Activated CD4-positive, alpha-beta T cell treated with anti-CD3 and anti-CD28 coated beads, Interleukin-2, Interleukin-6, amounts not matched to agents 100 ng/mL and 50 ng/mL, durations not matched to agents 16 hours and 8 hours (primary cell): Measurements from ENCODE around the gene ULK2.
A peak's percentile ranks its signal among the peaks of the same experiment; 100 is the strongest.

ENCODE experiments used
- DNase-seq: peaks from one replicate; pipeline ENCODE4 v3.0.0-alpha.2; 2020

The ULK2 gene

GRCh38 chr17:19744922-19745757 lies 122.6 kb downstream of the ULK2 start:
- peak; percentile 89 for DNase-seq

DNA sequence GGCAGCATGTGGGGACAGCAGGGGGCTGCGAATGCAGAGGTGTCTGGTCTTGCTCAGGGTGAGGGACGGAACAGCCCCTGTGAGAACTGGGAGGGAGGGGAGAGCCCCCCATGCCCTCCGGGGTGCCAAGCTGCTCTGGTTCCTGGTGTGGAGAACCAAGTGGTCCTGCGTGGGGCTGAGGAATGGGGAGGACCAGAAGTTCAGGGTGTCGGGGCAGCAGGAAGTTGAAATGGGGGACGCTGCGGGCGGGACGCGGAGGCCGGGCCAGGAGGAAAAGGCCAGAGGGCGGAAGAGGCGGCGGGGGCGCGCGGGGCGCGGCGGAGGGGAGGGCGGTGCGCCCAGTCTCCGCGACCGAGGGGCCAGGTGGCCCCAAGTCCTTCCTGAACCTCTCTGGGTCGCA lies 123.2 kb downstream of the ULK2 start:
- no peak for DNase-seq

GRCh38 chr17:19743101-19744100 lies 124.3 kb downstream of the ULK2 start:
- no peak for DNase-seq

- no peak for DNase-seq
Observed at GRCh38 chr17:19742495-19742894, 125.2 kb downstream of the ULK2 start.

DNA sequence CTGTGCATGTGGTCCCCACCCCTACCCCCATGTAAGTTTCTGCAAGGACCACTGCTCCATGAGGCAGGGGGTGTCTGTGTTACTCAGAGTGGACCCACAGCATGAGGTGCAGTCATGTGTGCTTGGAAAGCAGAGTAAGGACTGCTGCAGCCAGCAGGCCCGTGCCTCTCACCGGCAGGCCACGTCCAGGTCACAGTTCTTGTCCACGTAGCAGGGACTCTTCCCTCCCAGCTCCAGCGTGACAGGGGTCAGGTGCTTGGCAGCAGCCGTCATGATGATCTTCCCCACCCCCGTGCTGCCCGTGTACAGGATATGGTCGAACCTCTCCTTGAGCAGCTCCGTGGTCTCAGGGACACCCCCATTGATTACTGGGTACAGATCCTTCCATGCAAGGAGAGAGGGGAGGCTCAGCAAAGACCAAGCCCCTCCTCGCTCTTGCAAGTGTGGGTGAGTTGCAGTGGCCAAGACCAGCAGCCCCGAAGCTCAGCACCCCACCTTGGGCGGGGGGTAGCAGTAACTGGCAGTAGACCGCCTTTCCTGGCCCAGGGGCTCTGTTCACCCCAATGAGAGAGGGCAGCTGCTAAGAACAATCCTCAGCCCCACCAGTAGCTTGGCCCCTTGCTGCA lies 125.8 kb downstream of the ULK2 start:
- DNase-seq = no peak

DNA sequence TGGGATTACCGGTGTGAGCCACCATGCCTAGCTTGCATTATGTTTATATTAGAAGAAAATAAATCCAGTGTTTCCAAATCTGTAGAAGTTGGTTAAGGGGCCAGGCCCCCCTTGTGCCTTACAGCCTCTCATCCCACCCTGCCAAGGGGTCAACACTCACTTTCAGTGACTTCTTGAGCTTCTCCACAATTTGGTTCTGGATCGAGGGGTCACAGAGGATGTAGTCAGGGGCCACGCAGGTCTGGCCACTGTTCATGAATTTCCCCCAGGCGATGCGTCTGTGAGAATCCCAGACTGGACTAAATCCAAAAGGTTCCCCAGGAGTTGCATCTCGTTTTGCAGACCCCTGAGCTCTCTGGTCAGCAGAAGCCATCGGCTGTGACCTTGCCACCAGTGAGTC lies 126.8 kb downstream of the ULK2 start:
- no peak for DNase-seq

GRCh38 chr17:19739241-19740201 lies 128.2 kb downstream of the ULK2 start:
- DNase-seq = no peak

- no peak for DNase-seq
Observed at GRCh38 chr17:19738757-19739156, 129.0 kb downstream of the ULK2 start.

DNA sequence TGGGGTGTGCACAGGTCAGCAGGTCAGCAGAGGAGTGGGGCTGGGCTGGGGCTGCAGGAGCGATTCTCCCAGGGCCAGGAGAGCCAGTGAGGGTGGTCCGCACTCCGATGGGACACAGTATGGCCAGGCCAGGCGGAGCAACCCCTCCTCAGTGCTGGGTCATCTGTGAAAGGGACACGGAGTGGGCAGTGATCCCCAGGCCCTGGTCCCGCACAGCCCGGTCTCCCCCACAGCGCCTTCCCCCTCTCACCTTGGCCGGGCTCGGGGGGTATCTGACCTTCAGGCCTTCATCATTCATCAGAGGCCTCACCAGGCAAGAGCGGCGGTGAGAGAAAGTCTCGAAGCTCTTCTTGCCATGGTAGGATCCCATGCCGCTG lies 129.7 kb downstream of the ULK2 start:
- no peak for DNase-seq

- no peak for DNase-seq
Observed at GRCh38 chr17:19737305-19738072, 130.2 kb downstream of the ULK2 start.

DNA sequence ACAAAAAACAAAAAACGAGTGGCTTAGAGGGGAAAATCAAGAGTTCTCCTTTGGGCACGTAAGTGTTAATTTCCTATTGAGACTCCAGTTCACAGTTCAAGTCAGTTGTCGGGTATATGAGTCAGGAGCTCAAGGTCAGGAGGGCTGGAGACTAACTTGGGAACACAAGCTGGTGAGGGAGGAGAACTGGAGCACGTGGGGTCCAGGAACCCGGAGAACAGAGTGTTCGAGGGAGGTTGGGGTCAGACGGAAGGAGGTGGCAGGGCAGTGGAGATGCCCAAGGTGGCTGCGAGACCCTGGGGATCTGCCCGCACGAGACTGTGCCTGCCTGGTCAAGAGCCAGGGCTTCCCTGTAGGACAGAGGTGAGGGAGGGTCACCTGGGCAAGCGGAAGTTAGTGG lies 131.7 kb downstream of the ULK2 start:
- DNase-seq = no peak

DNA sequence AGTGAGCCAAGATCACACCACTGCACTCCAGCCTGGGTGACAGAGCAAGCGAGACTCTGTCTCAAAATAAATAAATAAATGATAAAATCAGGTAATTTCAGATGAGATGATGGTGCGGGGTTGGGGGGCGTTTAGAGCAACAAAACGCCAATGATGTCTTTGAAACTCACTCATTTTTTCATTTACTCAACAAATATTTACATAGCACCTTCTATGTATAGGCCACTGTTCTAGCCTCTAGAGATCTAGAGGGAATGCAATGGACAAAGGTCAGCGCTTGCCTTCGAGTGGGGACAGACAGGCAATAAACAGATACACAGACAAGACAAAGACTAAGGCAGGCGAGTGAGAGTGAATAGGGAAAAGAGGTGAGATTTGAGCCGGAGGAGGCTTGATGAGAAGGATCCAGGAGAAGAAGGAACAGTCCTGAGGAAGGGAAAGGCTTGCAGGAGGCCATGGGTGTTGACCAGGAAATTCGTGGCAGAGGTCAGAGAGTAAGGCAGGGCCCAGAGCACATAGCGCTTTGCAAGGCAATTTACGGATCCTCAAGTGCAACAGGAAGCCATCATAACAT lies 133.7 kb downstream of the ULK2 start:
- DNase-seq = no peak

- DNase-seq = no peak
Observed at GRCh38 chr17:19731626-19732025, 136.1 kb downstream of the ULK2 start.

DNA sequence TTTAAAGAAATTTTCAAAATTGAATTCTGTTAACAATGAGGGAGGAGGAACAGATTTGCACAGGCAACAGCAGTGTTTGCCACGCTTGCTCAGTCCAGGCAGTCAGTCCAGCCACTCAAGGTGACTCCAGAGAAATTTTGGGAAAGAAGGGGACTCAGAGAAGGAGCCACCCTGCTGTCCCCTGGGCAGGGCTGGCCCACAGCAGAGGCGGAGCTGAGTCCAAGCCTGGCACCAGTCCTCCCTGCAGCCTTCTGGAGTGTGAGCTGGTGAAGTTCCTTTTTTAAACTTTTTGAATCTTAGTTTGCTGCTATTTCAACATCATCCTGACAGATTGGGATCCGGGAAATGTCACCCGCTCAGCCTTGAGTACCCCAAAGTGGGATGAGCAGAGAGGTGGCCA lies 136.9 kb downstream of the ULK2 start:
- DNase-seq = no peak

DNA sequence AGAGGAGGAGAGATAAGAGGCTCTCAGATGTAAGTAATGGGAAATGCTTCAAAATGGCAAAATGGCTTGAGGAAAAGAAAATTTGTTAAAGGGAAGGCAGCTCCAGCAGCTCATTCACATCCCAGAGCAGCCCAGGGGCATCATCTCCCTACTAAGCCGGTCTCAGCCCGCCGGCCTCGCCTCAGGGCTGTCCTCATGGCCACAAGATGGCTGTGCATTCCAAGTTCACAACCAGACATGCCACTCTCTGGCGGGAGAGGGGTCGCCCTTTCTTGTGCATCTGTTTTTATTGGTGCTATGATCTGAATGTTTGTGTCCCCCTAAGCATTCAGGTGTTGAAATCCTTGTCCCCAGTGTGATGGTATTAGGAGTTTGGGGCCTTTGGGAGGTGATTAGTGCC lies 137.8 kb downstream of the ULK2 start:
- DNase-seq = no peak

DNA sequence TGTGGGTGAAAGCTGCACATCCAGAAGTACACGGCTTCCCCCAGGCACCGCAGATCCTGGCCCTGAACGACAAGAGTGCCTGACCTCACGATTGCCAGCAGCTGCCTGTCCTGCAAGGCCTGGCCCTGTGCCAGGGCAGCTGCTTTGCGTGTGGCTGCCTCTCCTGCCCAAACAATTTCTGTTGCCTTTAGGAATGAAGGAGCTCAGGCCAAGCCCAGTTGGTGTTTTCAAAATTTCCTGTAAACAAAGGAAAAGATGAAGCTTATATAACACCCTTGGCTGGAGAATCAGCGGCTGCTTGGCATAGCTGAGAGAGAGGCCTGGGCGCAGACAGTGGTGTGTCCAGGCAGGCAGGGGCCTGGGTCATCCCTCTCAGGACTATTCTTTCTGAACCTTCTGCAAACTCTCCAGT lies 139.6 kb downstream of the ULK2 start:
- no peak for DNase-seq

DNA sequence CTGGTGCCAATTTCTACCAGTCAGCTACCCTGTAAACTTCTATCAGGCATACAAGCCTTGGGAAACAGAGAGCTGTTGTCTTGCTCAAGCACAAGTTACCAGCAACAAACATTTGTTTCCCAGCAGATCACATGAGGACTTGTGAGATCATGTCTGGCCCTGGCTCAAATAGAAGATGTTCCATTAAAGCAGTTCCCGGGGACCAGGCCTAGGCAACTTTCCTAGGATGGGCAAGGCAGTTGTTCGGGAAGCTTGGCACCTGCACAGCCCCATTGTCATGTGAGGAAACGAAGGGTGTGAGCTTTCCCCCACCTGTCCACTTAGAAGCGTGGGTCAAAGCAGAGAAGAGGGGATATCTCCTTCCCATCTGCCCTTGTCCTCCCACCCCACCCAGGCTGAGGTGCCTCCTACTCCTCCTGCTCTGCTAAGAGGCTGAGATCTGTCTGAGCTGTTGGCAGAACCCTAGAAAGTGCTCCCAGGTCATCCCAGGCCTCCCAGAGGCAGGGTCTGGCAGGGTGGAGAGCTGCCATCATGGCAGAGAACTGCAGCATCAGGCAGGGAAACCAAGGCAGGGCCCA lies 140.1 kb downstream of the ULK2 start:
- DNase-seq = no peak

- no peak for DNase-seq
Observed at GRCh38 chr17:19726631-19727376, 140.9 kb downstream of the ULK2 start.

DNA sequence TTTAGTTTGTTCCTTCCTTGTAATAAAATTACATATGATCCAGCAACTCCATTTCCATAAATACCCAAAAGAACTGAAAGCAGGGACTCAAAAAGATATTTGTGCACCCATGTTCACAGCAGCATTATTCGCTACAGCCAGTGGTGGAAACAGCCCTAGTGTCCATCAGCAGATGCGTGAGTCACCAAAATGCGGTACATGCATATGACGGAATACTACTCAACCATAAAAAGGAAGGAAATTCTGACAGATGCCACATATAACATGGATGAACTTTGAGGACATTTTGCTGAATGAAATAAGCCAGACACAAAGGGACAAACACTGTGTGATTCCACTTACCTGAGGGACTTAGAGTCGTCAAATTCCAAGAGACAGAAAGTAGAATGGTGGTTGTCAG lies 142.2 kb downstream of the ULK2 start:
- no peak for DNase-seq
